Parathyroid adenoma (tissue), 2 donors: ENCODE measurements around the gene RUBCN.
"Not testable (repeated sequence)": the region's sequence is repeated elsewhere in the genome, so short reads cannot be mapped to it uniquely, and the experiment has no call there.

Experiments used
- H2AFZ ChIP-seq: fragments of 300-600 bp; sonication (generic); one replicate; pipeline ENCODE4 v1.7.0; 2017; ENCODE audit warnings: antibody characterized with exemption, mild to moderate bottlenecking
- H3K27ac ChIP-seq: fragments of 300-600 bp; sonication (generic); one replicate; pipeline ENCODE4 v1.7.0; 2017
- H3K27me3 ChIP-seq: fragments of 300-600 bp; sonication (generic); one replicate; pipeline ENCODE4 v1.7.0; 2017; ENCODE audit warnings: low read length; ENCODE audit not compliant: control insufficient read depth, insufficient read depth
- H3K36me3 ChIP-seq: fragments of 300-600 bp; sonication (generic); one replicate; pipeline ENCODE4 v1.7.0; 2017; ENCODE audit warnings: low read length; ENCODE audit not compliant: control insufficient read depth, insufficient read depth
- H3K4me1 ChIP-seq: fragments of 300-600 bp; sonication (generic); one replicate; pipeline ENCODE4 v1.7.0; 2017; ENCODE audit warnings: control low read depth
- H3K4me2 ChIP-seq: fragments of 300-600 bp; sonication (generic); one replicate; pipeline ENCODE4 v1.7.0; 2017; ENCODE audit warnings: low read length
- H3K4me3 ChIP-seq: fragments of 300-600 bp; sonication (generic); one replicate; pipeline ENCODE4 v1.7.0; 2017; ENCODE audit warnings: low read depth, low read length
- H3K79me2 ChIP-seq: fragments of 300-600 bp; sonication (generic); one replicate; pipeline ENCODE4 v1.7.0; 2017; ENCODE audit warnings: control low read depth
- H3K9ac ChIP-seq: fragments of 300-600 bp; sonication (generic); one replicate; pipeline ENCODE4 v1.7.0; 2017; ENCODE audit warnings: mild to moderate bottlenecking
- H3K9me3 ChIP-seq: fragments of 300-600 bp; sonication (generic); one replicate; pipeline ENCODE4 v1.7.0; 2017; ENCODE audit warnings: low read length; ENCODE audit not compliant: control insufficient read depth
- TF ChIP-seq, protein P1 (sequence below): fragments of 300-600 bp; sonication (generic); IDR thresholded peaks from one replicate; pipeline ENCODE4 v1.7.0; 2017; ENCODE audit warnings: antibody characterized with exemption, mild to moderate bottlenecking
- donor health status: primary hyperparathyroidism.

Gene RUBCN

DNA sequence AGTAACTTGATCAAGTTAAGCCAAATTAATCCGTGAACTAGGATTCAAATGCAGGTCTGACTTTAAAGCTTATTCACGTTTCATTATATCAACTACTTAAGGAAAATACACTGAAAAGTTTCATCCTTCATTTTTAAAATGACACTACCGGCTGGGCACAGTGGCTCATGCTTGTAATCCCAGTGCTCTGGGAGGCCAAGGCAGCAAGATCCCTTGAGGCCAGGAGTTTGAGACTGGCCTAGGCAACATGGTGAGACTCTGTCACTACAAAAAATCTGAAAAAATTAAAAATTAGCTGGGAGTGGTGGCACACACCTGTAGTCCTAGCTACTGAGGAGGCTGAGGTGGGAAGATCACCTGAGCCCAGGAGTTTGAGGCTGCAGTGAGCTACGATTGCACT, 3.7 kb downstream of the RUBCN start:
- Histone ChIP-seq H3K9ac (no peak overlapping the region), H2AFZ (no peak overlapping the region), H3K4me3 (no peak overlapping the region), H3K4me1 (no peaks in the 10 kb centered on the region), H3K9me3 (no peaks in the 10 kb centered on the region), H3K27ac (no peak overlapping the region), H3K27me3 (no peaks in the 10 kb centered on the region), H3K79me2 (peaks cover 38% of the 10 kb centered on the region), H3K36me3 (no peaks in the 10 kb centered on the region), H3K4me2 (no peak overlapping the region)
- TF ChIP-seq, protein P1, sequence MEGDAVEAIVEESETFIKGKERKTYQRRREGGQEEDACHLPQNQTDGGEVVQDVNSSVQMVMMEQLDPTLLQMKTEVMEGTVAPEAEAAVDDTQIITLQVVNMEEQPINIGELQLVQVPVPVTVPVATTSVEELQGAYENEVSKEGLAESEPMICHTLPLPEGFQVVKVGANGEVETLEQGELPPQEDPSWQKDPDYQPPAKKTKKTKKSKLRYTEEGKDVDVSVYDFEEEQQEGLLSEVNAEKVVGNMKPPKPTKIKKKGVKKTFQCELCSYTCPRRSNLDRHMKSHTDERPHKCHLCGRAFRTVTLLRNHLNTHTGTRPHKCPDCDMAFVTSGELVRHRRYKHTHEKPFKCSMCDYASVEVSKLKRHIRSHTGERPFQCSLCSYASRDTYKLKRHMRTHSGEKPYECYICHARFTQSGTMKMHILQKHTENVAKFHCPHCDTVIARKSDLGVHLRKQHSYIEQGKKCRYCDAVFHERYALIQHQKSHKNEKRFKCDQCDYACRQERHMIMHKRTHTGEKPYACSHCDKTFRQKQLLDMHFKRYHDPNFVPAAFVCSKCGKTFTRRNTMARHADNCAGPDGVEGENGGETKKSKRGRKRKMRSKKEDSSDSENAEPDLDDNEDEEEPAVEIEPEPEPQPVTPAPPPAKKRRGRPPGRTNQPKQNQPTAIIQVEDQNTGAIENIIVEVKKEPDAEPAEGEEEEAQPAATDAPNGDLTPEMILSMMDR, result no peak

DNA sequence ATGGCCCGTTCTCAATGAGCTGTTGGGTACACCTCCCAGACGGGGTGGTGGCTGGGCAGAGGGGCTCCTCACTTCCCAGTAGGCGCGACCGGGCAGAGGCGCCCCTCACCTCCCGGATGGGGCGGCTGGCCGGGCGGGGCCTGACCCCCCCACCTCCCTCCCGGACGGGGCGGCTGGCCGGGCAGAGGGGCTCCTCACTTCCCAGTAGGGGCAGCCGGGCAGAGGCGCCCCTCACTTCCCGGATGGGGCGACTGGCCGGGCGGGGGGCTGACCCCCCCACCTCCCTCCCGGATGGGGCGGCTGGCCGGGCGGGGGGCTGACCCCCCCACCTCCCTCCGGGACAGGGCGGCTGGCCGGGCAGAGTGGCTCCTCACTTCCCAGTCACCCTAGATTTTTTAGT, 5.2 kb downstream of the RUBCN start:
- H2AFZ ChIP-seq, H3K27me3 ChIP-seq: not testable (repeated sequence)

DNA sequence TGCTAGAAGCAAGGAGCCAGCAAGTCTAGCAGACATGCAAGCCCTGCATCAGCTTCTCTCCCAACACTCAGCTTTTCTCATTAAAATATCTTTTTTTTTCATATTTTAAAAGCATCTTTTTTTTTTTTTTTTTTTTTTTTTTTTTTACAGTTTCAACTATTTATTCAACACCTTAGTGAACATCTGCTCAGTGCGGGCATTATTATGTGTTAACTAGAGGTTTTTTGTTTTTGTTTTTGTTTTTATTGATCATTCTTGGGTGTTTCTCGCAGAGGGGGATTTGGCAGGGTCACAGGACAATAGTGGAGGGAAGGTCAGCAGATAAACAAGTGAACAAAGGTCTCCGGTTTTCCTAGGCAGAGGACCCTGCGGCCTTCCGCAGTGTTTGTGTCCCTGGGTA, 5.9 kb downstream of the RUBCN start:
- H3K9me3 ChIP-seq, H3K9ac ChIP-seq, H3K27ac ChIP-seq, H3K36me3 ChIP-seq, H3K27me3 ChIP-seq, H2AFZ ChIP-seq, H3K4me2 ChIP-seq, H3K4me1 ChIP-seq, H3K4me3 ChIP-seq: not testable (repeated sequence)
- H3K79me2 ChIP-seq, result peaks cover 55% of the 10 kb centered on the region

More for the DNA sequence above, 5.2 kb downstream of the RUBCN start:
- not testable (repeated sequence) for H3K36me3 ChIP-seq, H3K4me3 ChIP-seq, H3K9ac ChIP-seq, H3K9me3 ChIP-seq, H3K4me1 ChIP-seq, H3K4me2 ChIP-seq, H3K27ac ChIP-seq
- H3K79me2 ChIP-seq, result peaks cover 54% of the 10 kb centered on the region

DNA sequence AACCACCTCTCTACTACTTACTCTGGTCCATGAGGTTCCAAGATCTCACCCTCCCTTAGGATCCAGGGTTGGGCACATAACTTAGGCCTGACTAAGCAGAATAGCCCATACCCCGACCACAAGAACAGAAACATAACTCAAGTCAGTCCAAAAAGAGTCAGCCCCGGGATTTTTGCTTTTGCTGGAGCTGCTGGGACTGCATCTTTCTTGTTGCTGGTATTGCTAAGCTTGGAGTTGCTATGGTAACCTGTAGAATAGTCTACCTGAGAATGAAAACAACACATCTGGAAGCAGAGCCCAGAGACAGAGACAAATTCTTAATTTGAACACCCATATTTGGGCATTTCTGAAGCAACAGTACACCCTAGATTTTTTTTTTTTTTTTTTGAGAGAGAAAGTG, 6.5 kb downstream of the RUBCN start:
- H3K9me3 ChIP-seq, result no peaks in the 10 kb centered on the region
- TF ChIP-seq, protein P1, result no peak
- H3K4me2 ChIP-seq, result no peak overlapping the region
- H3K36me3 ChIP-seq, result no peaks in the 10 kb centered on the region
- no peak overlapping the region for H3K9ac ChIP-seq
- H3K4me3 ChIP-seq, result no peak overlapping the region
- peaks cover 54% of the 10 kb centered on the region for H3K79me2 ChIP-seq
- no peak overlapping the region for H2AFZ ChIP-seq
- no peaks in the 10 kb centered on the region for H3K27me3 ChIP-seq
- no peak overlapping the region for H3K27ac ChIP-seq
- H3K4me1 ChIP-seq, result no peaks in the 10 kb centered on the region

DNA sequence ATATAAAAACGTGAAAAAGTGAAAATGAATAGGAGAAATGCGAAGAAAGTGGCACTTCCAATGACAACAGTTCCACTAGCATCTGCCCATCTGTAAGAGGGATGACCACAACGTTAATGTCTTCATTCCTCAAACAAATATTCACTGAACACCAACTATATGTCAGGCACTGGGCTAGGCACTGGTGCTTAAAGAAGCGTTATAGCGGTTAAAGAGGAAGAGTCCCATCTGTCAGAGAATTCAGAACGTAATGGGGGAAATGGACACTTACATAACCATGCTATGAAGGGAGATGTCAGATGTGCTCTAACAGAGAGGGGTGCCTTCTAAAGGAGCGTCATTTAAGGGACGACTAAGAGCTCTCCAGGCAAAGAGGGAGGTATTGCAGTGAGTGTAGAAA, 8.2 kb downstream of the RUBCN start:
- no peaks in the 10 kb centered on the region for H3K9me3 ChIP-seq
- TF ChIP-seq, protein P1, result no peak
- H3K27me3 ChIP-seq, result no peaks in the 10 kb centered on the region
- H3K79me2 ChIP-seq, result peaks cover 49% of the 10 kb centered on the region
- H3K27ac ChIP-seq, result no peak overlapping the region
- H3K9ac ChIP-seq, result no peak overlapping the region
- no peak overlapping the region for H3K4me3 ChIP-seq
- no peak overlapping the region for H3K4me2 ChIP-seq
- H3K4me1 ChIP-seq, result no peaks in the 10 kb centered on the region
- no peaks in the 10 kb centered on the region for H3K36me3 ChIP-seq
- no peak overlapping the region for H2AFZ ChIP-seq

DNA sequence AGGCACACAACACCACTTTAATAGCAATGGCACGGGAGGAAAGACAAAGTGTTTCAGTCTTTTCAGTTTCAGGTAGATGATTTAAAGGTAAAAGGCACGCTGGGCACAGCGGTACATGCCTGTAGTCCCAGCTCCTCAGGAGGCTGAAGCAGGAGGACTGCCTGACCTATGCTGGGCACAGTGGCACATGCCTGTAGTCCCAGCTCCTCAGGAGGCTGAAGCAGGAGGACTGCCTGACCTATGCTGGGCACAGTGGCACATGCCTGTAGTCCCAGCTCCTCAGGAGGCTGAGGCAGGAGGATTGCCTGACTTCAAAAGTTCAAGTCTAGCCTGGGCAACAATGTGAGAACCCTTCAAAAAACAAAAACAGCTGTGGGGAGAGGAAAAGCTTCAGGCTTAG, 8.8 kb downstream of the RUBCN start:
- H3K79me2 ChIP-seq, result peaks cover 45% of the 10 kb centered on the region
- H3K27ac ChIP-seq, H3K9ac ChIP-seq, H2AFZ ChIP-seq, H3K36me3 ChIP-seq, H3K4me2 ChIP-seq, H3K4me1 ChIP-seq, H3K4me3 ChIP-seq, H3K27me3 ChIP-seq, H3K9me3 ChIP-seq: not testable (repeated sequence)
